ENCODE data around the gene MTHFD2. TPM values are rescaled to one million over a fixed set of nuclear protein-coding genes. Genes with fewer than 3 reads are reported as not detected.

The MTHFD2 gene
- total and polyA plus RNA-seq, 2 donors (not counting 1 experiment from before 2014, with no cell fraction given): 9.5 to 18.0 TPM

GRCh38 chr2:74197049-74197448, 1.4 kb upstream of the MTHFD2 start:
- H3K4me1 Mint-ChIP-seq: peaks cover 24% of the 10 kb centered on the region
- CTCF ChIA-PET: interaction anchor here (0.9 to 5.3 kb wide), 4 partner anchors 10 to 49 kb away, joined by 3 to 132 read pairs (median 4); partner anchors contain the start of genes BOLA3 and MOB1A
- H3K4me3 Mint-ChIP-seq: peak overlapping the region; percentile 44
- peaks cover 27% of the 10 kb centered on the region for H3K79me2 ChIP-seq (ENCODE audit: control insufficient read depth, insufficient read depth, low read length)
- 100% methylated on average over 1 of the region's 4 CpGs for WGBS (ENCODE audit: insufficient coverage)
- ATAC-seq (ENCODE audit: low read depth): no peak
- H3K4me2 ChIP-seq (replicated peaks; ENCODE audit: low read depth, low read length, poor library complexity, severe bottlenecking): no peak overlapping the region
- no peaks in the 10 kb centered on the region for H4K20me1 ChIP-seq (ENCODE audit: control insufficient read depth, insufficient read depth, low read length, poor library complexity, severe bottlenecking)
- H3K4me1 ChIP-seq (ENCODE audit: control insufficient read depth in 2 of 2, insufficient read depth in 2 of 2, low read length in 2 of 2): peaks cover 14 to 23% of the 10 kb centered on the region in 2 donors
- no peaks in the 10 kb centered on the region for H3K36me3 ChIP-seq (replicated peaks in 1 of 2; ENCODE audit: control extremely low read depth in 1 of 2, control insufficient read depth in 1 of 2, extremely low read depth in 1 of 2, insufficient read depth in 2 of 2, low read length in 1 of 2)
- no peaks in the 10 kb centered on the region for H3K27me3 ChIP-seq (replicated peaks in 1 of 4; ENCODE audit: control extremely low read depth in 1 of 4, control insufficient read depth in 3 of 4, insufficient read depth in 4 of 4, low read length in 3 of 4)
- no peaks in the 10 kb centered on the region for H3K9me3 Mint-ChIP-seq (ENCODE audit: insufficient read depth)
- intact Hi-C loops (cut with micrococcal nuclease): no loop called here
- DNase-seq: no peak
- TF ChIP-seq EZH2 (IDR thresholded peaks at IDR 0.05; ENCODE audit: borderline replicate concordance, insufficient read depth, low read depth, low read length, poor library complexity, severe bottlenecking): no peak
- no peak for TF ChIP-seq CTCF (IDR thresholded peaks at IDR 0.05)
- no peak overlapping the region for H3K9ac ChIP-seq (ENCODE audit: low read length)
- H3K27ac ChIP-seq (ENCODE audit: low read length in 2 of 2): no peak overlapping the region
- no peaks in the 10 kb centered on the region for H3K27me3 Mint-ChIP-seq
- H2AFZ ChIP-seq (ENCODE audit: insufficient read depth, low read depth, low read length, poor library complexity, severe bottlenecking): no peak overlapping the region
- H3K27ac Mint-ChIP-seq: no peak overlapping the region
- no peaks in the 10 kb centered on the region for H3K9me3 ChIP-seq (ENCODE audit: control extremely low read depth in 1 of 3, control insufficient read depth in 2 of 3, insufficient read depth in 1 of 3, low read length in 2 of 3)
- H3K4me3 ChIP-seq (ENCODE audit: control extremely low read depth in 1 of 5, extremely low read depth in 1 of 5, insufficient read depth in 1 of 5, low read depth in 2 of 5, low read length in 4 of 5): no peak overlapping the region
- POLR2A ChIA-PET: interaction anchor here (0.7 to 7.2 kb wide), 3 partner anchors 11 to 17 kb away, joined by 3 to 120 read pairs (median 11); partner anchors contain the start of gene MOB1A

DNA sequence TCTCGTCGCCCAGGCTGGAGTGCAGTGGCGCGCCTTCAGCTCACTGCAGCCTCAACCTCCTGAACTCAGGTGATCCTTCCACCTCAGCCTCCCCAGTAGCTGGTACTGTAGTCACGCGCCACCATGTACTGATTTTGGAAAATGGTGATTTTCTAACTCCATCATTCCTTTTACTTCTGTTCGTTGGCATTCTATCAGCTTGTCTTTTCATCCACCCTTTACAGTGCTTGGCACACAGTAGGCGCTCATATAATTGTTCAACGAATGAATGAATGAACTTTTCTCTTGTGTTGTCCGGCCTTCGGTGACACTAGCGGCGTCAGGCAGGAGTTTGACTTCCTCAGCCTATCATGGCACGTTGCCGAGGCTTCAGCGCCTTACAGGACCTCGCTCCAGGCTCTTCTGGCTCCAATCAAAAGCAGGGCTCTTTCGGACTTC, 373 bp upstream of the MTHFD2 start:
- peaks cover 36% of the 10 kb centered on the region for H3K79me2 ChIP-seq (ENCODE audit: control insufficient read depth, insufficient read depth, low read length)
- peak overlapping the region; percentile 96 for H3K4me2 ChIP-seq (replicated peaks; ENCODE audit: low read depth, low read length, poor library complexity, severe bottlenecking)
- peak overlapping the region; percentile 89 for H2AFZ ChIP-seq (ENCODE audit: insufficient read depth, low read depth, low read length, poor library complexity, severe bottlenecking)
- peak overlapping the region in 4 of 5 experiments; percentile 73 to 79 (median 75) for H3K4me3 ChIP-seq (ENCODE audit: control extremely low read depth in 1 of 5, extremely low read depth in 1 of 5, insufficient read depth in 1 of 5, low read depth in 2 of 5, low read length in 4 of 5)
- TF ChIP-seq CTCF (IDR thresholded peaks at IDR 0.05) (no peak), EZH2 (IDR thresholded peaks at IDR 0.05; ENCODE audit: borderline replicate concordance, insufficient read depth, low read depth, low read length, poor library complexity, severe bottlenecking) (no peak)
- Mint-ChIP-seq H3K9me3 (ENCODE audit: insufficient read depth) (no peaks in the 10 kb centered on the region), H3K4me3 (peak overlapping the region; percentile 98), H3K4me1 (peaks cover 24% of the 10 kb centered on the region), H3K27me3 (no peaks in the 10 kb centered on the region), H3K27ac (peak overlapping the region; percentile 99)
- no peaks in the 10 kb centered on the region for H3K27me3 ChIP-seq (replicated peaks in 1 of 4; ENCODE audit: control extremely low read depth in 1 of 4, control insufficient read depth in 3 of 4, insufficient read depth in 4 of 4, low read length in 3 of 4)
- WGBS (ENCODE audit: insufficient coverage): 5% methylated on average over 11 of the region's 18 CpGs
- H3K9ac ChIP-seq (ENCODE audit: low read length): peak overlapping the region; percentile 81
- DNase-seq (no peak), ATAC-seq (ENCODE audit: low read depth) (no peak)
- peaks cover 14 to 23% of the 10 kb centered on the region in 2 donors for H3K4me1 ChIP-seq (ENCODE audit: control insufficient read depth in 2 of 2, insufficient read depth in 2 of 2, low read length in 2 of 2)
- POLR2A ChIA-PET: interaction anchor here (0.6 to 7.2 kb wide), 9 partner anchors 9 to 418 kb away, joined by 3 to 120 read pairs (median 4); partner anchors contain the start of genes BOLA3, DUSP11 and MOB1A
- peak overlapping the region; percentile 92 to 96 for H3K27ac ChIP-seq (ENCODE audit: low read length in 2 of 2)
- H3K36me3 ChIP-seq (replicated peaks in 1 of 2; ENCODE audit: control extremely low read depth in 1 of 2, control insufficient read depth in 1 of 2, extremely low read depth in 1 of 2, insufficient read depth in 2 of 2, low read length in 1 of 2): no peaks in the 10 kb centered on the region
- no peaks in the 10 kb centered on the region for H3K9me3 ChIP-seq (ENCODE audit: control extremely low read depth in 1 of 3, control insufficient read depth in 2 of 3, insufficient read depth in 1 of 3, low read length in 2 of 3)
- intact Hi-C loops (cut with micrococcal nuclease): loop anchor here (1.0 to 2.0 kb wide), 4 partner anchors 17 to 223 kb away; partner anchors contain the start of genes C2orf81 and WDR54
- CTCF ChIA-PET: interaction anchor here (0.5 to 5.3 kb wide), 13 partner anchors 9 to 370 kb away, joined by 3 to 132 read pairs (median 5); partner anchors contain the start of genes MOB1A and STAMBP
- H4K20me1 ChIP-seq (ENCODE audit: control insufficient read depth, insufficient read depth, low read length, poor library complexity, severe bottlenecking): no peaks in the 10 kb centered on the region
